H9 (cell line): ENCODE data around the gene GRM1. TPM values are rescaled to one million over a fixed set of nuclear protein-coding genes. Genes with fewer than 3 reads are reported as not detected.
A peak's percentile ranks its signal among the peaks of the same experiment; 100 is the strongest.

Experiments used
- DNase-seq: peaks from one replicate; pipeline ENCODE4 v3.0.0-alpha.2; 2017
- H2AFZ ChIP-seq: one replicate; pipeline ENCODE4 v1.6.1; 2013; ENCODE audit warnings: mild to moderate bottlenecking, low read length, control low read depth, moderate library complexity
- H2AK5ac ChIP-seq: 2 replicates; pipeline ENCODE4 v1.6.1; 2013; ENCODE audit warnings: low read length, control low read depth, mixed read lengths; ENCODE audit not compliant: insufficient read length
- H2BK120ac ChIP-seq: one replicate; pipeline ENCODE4 v1.6.1; 2013; ENCODE audit warnings: low read depth, mild to moderate bottlenecking, low read length, control low read depth, inconsistent platforms; ENCODE audit not compliant: poor library complexity, severe bottlenecking
- H2BK12ac ChIP-seq: 2 replicates; pipeline ENCODE4 v1.6.1; 2013; ENCODE audit warnings: low read length, control low read depth, mixed read lengths, low read depth; ENCODE audit not compliant: insufficient read length
- H2BK15ac ChIP-seq: 2 replicates; pipeline ENCODE4 v1.6.1; 2013; ENCODE audit warnings: low read depth, low read length, control low read depth
- H2BK20ac ChIP-seq: one replicate; pipeline ENCODE4 v1.6.1; 2013; ENCODE audit warnings: low read depth, mild to moderate bottlenecking, low read length, control low read depth, inconsistent platforms; ENCODE audit not compliant: poor library complexity, severe bottlenecking
- H2BK5ac ChIP-seq: 2 replicates; pipeline ENCODE4 v1.6.1; 2013; ENCODE audit warnings: low read length, control low read depth, mixed read lengths; ENCODE audit not compliant: insufficient read length
- H3K14ac ChIP-seq: 2 replicates; pipeline ENCODE4 v1.6.1; 2013; ENCODE audit warnings: low read length, control low read depth; ENCODE audit not compliant: insufficient read depth
- H3K18ac ChIP-seq: 2 replicates; pipeline ENCODE4 v1.6.1; 2013; ENCODE audit warnings: low read depth, mild to moderate bottlenecking, mixed read lengths, low read length, control low read depth; ENCODE audit not compliant: insufficient read length
- H3K23ac ChIP-seq: 2 replicates; pipeline ENCODE4 v1.6.1; 2013; ENCODE audit warnings: low read length, control low read depth, mixed read lengths, low read depth; ENCODE audit not compliant: insufficient read length
- H3K23me2 ChIP-seq: 2 replicates; pipeline ENCODE4 v1.6.1; 2013; ENCODE audit warnings: low read depth, mild to moderate bottlenecking, mixed read lengths, low read length, control low read depth; ENCODE audit not compliant: insufficient read length, poor library complexity, severe bottlenecking
- H3K27ac ChIP-seq: 2 replicates; pipeline ENCODE4 v1.5.1; 2013; ENCODE audit warnings: low read length, control low read depth, mixed read lengths, low read depth; ENCODE audit not compliant: insufficient read length
- H3K27me3 ChIP-seq: 2 replicates; pipeline ENCODE4 v1.6.1; 2013; ENCODE audit warnings: low read length, control low read depth, inconsistent platforms; ENCODE audit not compliant: insufficient read depth
- H3K4ac ChIP-seq: 2 replicates; pipeline ENCODE4 v1.6.1; 2013; ENCODE audit warnings: low read depth, mild to moderate bottlenecking, control low read depth, inconsistent platforms, low read length, moderate library complexity
- H3K4me1 ChIP-seq: 2 replicates; pipeline ENCODE4 v1.6.1; 2013; ENCODE audit warnings: low read length, control low read depth, inconsistent platforms; ENCODE audit not compliant: insufficient read depth
- H3K4me2 ChIP-seq: 2 replicates; pipeline ENCODE4 v1.6.1; 2013; ENCODE audit warnings: low read length, control low read depth, mixed read lengths; ENCODE audit not compliant: insufficient read length, insufficient read depth
- H3K56ac ChIP-seq: 2 replicates; pipeline ENCODE4 v1.6.1; 2013; ENCODE audit warnings: low read depth, mild to moderate bottlenecking, mixed read lengths, low read length, control low read depth; ENCODE audit not compliant: insufficient read length
- H3K79me1 ChIP-seq: 2 replicates; pipeline ENCODE4 v1.6.1; 2013; ENCODE audit warnings: low read depth, mild to moderate bottlenecking, moderate library complexity, low read length, control low read depth, inconsistent platforms; ENCODE audit not compliant: insufficient read depth, poor library complexity, severe bottlenecking
- H3K79me2 ChIP-seq: 2 replicates; pipeline ENCODE4 v1.6.1; 2013; ENCODE audit warnings: low read length, control low read depth, inconsistent platforms; ENCODE audit not compliant: insufficient read depth
- H3K9ac ChIP-seq: 2 replicates; pipeline ENCODE4 v1.6.1; 2013; ENCODE audit warnings: low read length, control low read depth, mixed read lengths; ENCODE audit not compliant: insufficient read length; ENCODE audit errors: extremely low read depth
- H3K9me3 ChIP-seq: one replicate; pipeline ENCODE4 v1.6.1; 2013; ENCODE audit warnings: low read depth, low read length, inconsistent platforms; ENCODE audit not compliant: control insufficient read depth
- H3T11ph ChIP-seq: one replicate; pipeline ENCODE4 v1.6.1; 2013; ENCODE audit warnings: mild to moderate bottlenecking, low read length, control low read depth, inconsistent platforms
- H4K20me1 ChIP-seq: one replicate; pipeline ENCODE4 v1.6.1; 2013; ENCODE audit not compliant: control insufficient read depth, insufficient read length, insufficient read depth
- H4K5ac ChIP-seq: 2 replicates; pipeline ENCODE4 v1.6.1; 2013; ENCODE audit warnings: low read depth, mild to moderate bottlenecking, mixed read lengths, low read length, control low read depth; ENCODE audit not compliant: insufficient read length
- H4K8ac ChIP-seq: replicated peaks from 2 replicates; pipeline ENCODE4 v1.6.1; 2013; ENCODE audit warnings: low read length, control low read depth, mixed read lengths, low read depth; ENCODE audit not compliant: insufficient read length
- H4K91ac ChIP-seq: 2 replicates; pipeline ENCODE4 v1.6.1; 2013; ENCODE audit warnings: low read depth, mild to moderate bottlenecking, moderate library complexity, mixed read lengths, low read length, control low read depth; ENCODE audit not compliant: insufficient read length
- H3K27ac Mint-ChIP-seq, 3 experiments: 2 replicates in 2 of 3; 3 replicates in 1 of 3; pipeline ENCODE4 v1.8.0; 2020 to 2021; ENCODE audit warnings: mixed read lengths in 3 of 3, mild to moderate bottlenecking in 1 of 3, moderate library complexity in 1 of 3
- H3K27me3 Mint-ChIP-seq: 2 replicates; pipeline ENCODE4 v1.8.0; 2021; ENCODE audit warnings: low read depth, mild to moderate bottlenecking, moderate library complexity, mixed read lengths
- H3K36me3 Mint-ChIP-seq, 3 experiments: 2 replicates in 2 of 3; 3 replicates in 1 of 3; pipeline ENCODE4 v1.8.0; 2020 to 2021; ENCODE audit warnings: low read depth in 3 of 3, mixed read lengths in 3 of 3; ENCODE audit not compliant: insufficient read depth in 1 of 3
- H3K4me1 Mint-ChIP-seq, 2 experiments: 2 replicates each; pipeline ENCODE4 v1.8.0; 2020; ENCODE audit warnings: mixed read lengths in 2 of 2
- H3K4me3 Mint-ChIP-seq, 2 experiments: 2 replicates in 1 of 2; 3 replicates in 1 of 2; pipeline ENCODE4 v1.8.0; 2020 to 2021; ENCODE audit warnings: mild to moderate bottlenecking in 2 of 2, mixed read lengths in 2 of 2, moderate library complexity in 1 of 2
- H3K9me3 Mint-ChIP-seq, 2 experiments: 2 replicates in 1 of 2; 3 replicates in 1 of 2; pipeline ENCODE4 v1.8.0; 2020; ENCODE audit warnings: mild to moderate bottlenecking in 2 of 2, mixed read lengths in 2 of 2, moderate library complexity in 1 of 2
- CTCF ChIP-seq: fragments of 200-600 bp; sonication (generic); conservative IDR thresholded peaks from 3 replicates; pipeline ENCODE4 v1.8.0; 2021; ENCODE audit warnings: antibody characterized with exemption, mild to moderate bottlenecking
- WGBS: extraction: QIAGEN DNeasy Blood & Tissue Kit; methylation state at CpG from one replicate; pipeline ENCODE4 v1.1.7; 2013; ENCODE audit warnings: missing lambda C conversion rate, low lambda C conversion rate, mixed read lengths; ENCODE audit not compliant: insufficient read length; ENCODE audit errors: extremely low coverage; 5-methylcytosine and 5-hydroxymethylcytosine counted together
- total RNA-seq: library from RNA; stranded (reverse); gene quantifications from 2 replicates; pipeline ENCODE4 v1.2.1, GENCODE V29; 2021

Gene GRM1
- total RNA-seq, 1 experiment from 2014 or later, result 0.39 TPM

- H3K27ac ChIP-seq, result no peak overlapping the region
- no peak overlapping the region for H3T11ph ChIP-seq
- H2AK5ac ChIP-seq, result no peak overlapping the region
- no peak overlapping the region for H4K91ac ChIP-seq
- H3K79me1 ChIP-seq, result no peaks in the 10 kb centered on the region
- peak overlapping the region; percentile 72 to 87 for H3K4me3 Mint-ChIP-seq
- no peak overlapping the region for H2BK12ac ChIP-seq
- H3K9me3 ChIP-seq, result no peaks in the 10 kb centered on the region
- WGBS, result no CpG with 5 or more reads among the region's 25 CpGs
- H3K9ac ChIP-seq, result no peak overlapping the region
- no peaks in the 10 kb centered on the region for H3K79me2 ChIP-seq
- H3K4me1 Mint-ChIP-seq, result peaks cover 18 to 19% of the 10 kb centered on the region in 2 experiments
- H4K20me1 ChIP-seq, result no peaks in the 10 kb centered on the region
- H4K5ac ChIP-seq, result no peak overlapping the region
- TF ChIP-seq CTCF, result no peak
- H3K4me1 ChIP-seq, result no peaks in the 10 kb centered on the region
- H3K4me2 ChIP-seq, result peak overlapping the region; percentile 99
- no peak overlapping the region for H3K4ac ChIP-seq
- no peak overlapping the region for H2BK5ac ChIP-seq
- no peak overlapping the region for H3K27ac Mint-ChIP-seq
- peaks cover 6% of the 10 kb centered on the region for H3K27me3 ChIP-seq
- H3K18ac ChIP-seq, result no peak overlapping the region
- peaks cover 22% of the 10 kb centered on the region for H3K23me2 ChIP-seq
- no peaks in the 10 kb centered on the region for H3K9me3 Mint-ChIP-seq
- H2BK15ac ChIP-seq, result no peak overlapping the region
- DNase-seq, result no peak
- H3K23ac ChIP-seq, result no peak overlapping the region
- no peak overlapping the region for H2AFZ ChIP-seq
- no peak overlapping the region for H2BK120ac ChIP-seq
- no peaks in the 10 kb centered on the region for H3K36me3 Mint-ChIP-seq
- H2BK20ac ChIP-seq, result no peak overlapping the region
- no peak overlapping the region for H3K14ac ChIP-seq
- H3K56ac ChIP-seq, result no peak overlapping the region
- H3K27me3 Mint-ChIP-seq, result peaks cover 38% of the 10 kb centered on the region
- no peak overlapping the region for H4K8ac ChIP-seq
Measured at GRCh38 chr6:146029573-146030184, 817 bp downstream of the GRM1 start.
